ENCODE measurements around the gene MGAT5B.
"Not testable (repeated sequence)": the region's sequence is repeated elsewhere in the genome, so short reads cannot be mapped to it uniquely, and the experiment has no call there.

The MGAT5B gene

GRCh38 chr17:76868176-76868668 is at the start of gene MGAT5B:
Gene MGAT5B, plus strand, starts transcription at chr17:76868404. Its CDS starts 626 bp downstream, at chr17:76869030.
- peak; percentile 70 for DNase-seq (ENCODE audit: low spot score)

- DNase-seq (ENCODE audit: low spot score), result no peak
These were observed 48.2 kb upstream of the MGAT5B start for GRCh38 chr17:76820039-76820438.

- DNase-seq (ENCODE audit: low spot score), result no peak
These were observed 47.6 kb upstream of the MGAT5B start for GRCh38 chr17:76820561-76820960.

GRCh38 chr17:76822184-76822778 is 45.9 kb upstream of the MGAT5B start:
- DNase-seq (ENCODE audit: low spot score), result no peak

- no peak for DNase-seq (ENCODE audit: low spot score)
These were observed 44.1 kb upstream of the MGAT5B start for GRCh38 chr17:76824093-76824492.

- no peak for DNase-seq (ENCODE audit: low spot score)
These were observed 41.7 kb upstream of the MGAT5B start for GRCh38 chr17:76826330-76827068.

- no peak for DNase-seq (ENCODE audit: low spot score)
These were observed 40.5 kb upstream of the MGAT5B start for GRCh38 chr17:76827736-76828135.

- DNase-seq (ENCODE audit: low spot score), result no peak
These were observed 37.1 kb upstream of the MGAT5B start for GRCh38 chr17:76830987-76831715.

- no peak for DNase-seq (ENCODE audit: low spot score)
These were observed 35.1 kb upstream of the MGAT5B start for GRCh38 chr17:76833034-76833644.

- DNase-seq (ENCODE audit: low spot score), result no peak
These were observed 34.5 kb upstream of the MGAT5B start for GRCh38 chr17:76833747-76834146.

GRCh38 chr17:76834870-76835269 is 33.3 kb upstream of the MGAT5B start:
- no peak for DNase-seq (ENCODE audit: low spot score)

- DNase-seq (ENCODE audit: low spot score), result no peak
These were observed 27.8 kb upstream of the MGAT5B start for GRCh38 chr17:76840443-76840767.

- no peak for DNase-seq (ENCODE audit: low spot score)
These were observed 27.1 kb upstream of the MGAT5B start for GRCh38 chr17:76840884-76841775.

- no peak for DNase-seq (ENCODE audit: low spot score)
These were observed 26.3 kb upstream of the MGAT5B start for GRCh38 chr17:76841776-76842405.

GRCh38 chr17:76843068-76843467 is 25.1 kb upstream of the MGAT5B start:
- DNase-seq (ENCODE audit: low spot score), result not testable (repeated sequence)

- DNase-seq (ENCODE audit: low spot score), result no peak
These were observed 24.3 kb upstream of the MGAT5B start for GRCh38 chr17:76843703-76844484.

- DNase-seq (ENCODE audit: low spot score), result no peak
These were observed 23.7 kb upstream of the MGAT5B start for GRCh38 chr17:76844485-76844829.

GRCh38 chr17:76844846-76845245 is 23.4 kb upstream of the MGAT5B start:
- DNase-seq (ENCODE audit: low spot score), result no peak

GRCh38 chr17:76845541-76846017 is 22.6 kb upstream of the MGAT5B start:
- DNase-seq (ENCODE audit: low spot score), result no peak

GRCh38 chr17:76847031-76847430 is 21.2 kb upstream of the MGAT5B start:
- no peak for DNase-seq (ENCODE audit: low spot score)

Measured in CD4-positive, alpha-beta T cell treated with Interleukin-6 at 100 ng/mL for 8 hours (primary cell).